OCI-LY3 (cell line): ENCODE results near the gene ZNF280B.

Source experiments
- CTCF ChIP-seq: fragments of 200-600, 300-600 bp; sonication (generic); IDR thresholded peaks from 2 replicates; pipeline ENCODE4 v1.5.1; 2014; ENCODE audit warnings: antibody characterized with exemption, low read length, low read depth
- EZH2phosphoT487 ChIP-seq: fragments of 200-600 bp; shearing (Covaris generic); IDR thresholded peaks from 2 replicates; pipeline ENCODE4 v1.6.1; 2018; ENCODE audit warnings: antibody characterized with exemption, mixed run types, low read depth

- no peak for TF ChIP-seq CTCF
- no peak for TF ChIP-seq EZH2phosphoT487
Measured at GRCh38 chr22:22449819-22450218, 58.7 kb downstream of the ZNF280B start.
